Natural killer cell (primary cell): ENCODE results near the gene ABCC8. TPM values are rescaled to one million over a fixed set of nuclear protein-coding genes. Genes with fewer than 3 reads are reported as not detected.
A peak's percentile ranks its signal among the peaks of the same experiment; 100 is the strongest.

Source experiments
- ATAC-seq, 3 donors: fragments of 150-1000 bp in 2 of 3; fragments of 200-7000 bp in 1 of 3; cut with Tn5 transposase; 1 replicate in 1 of 3; 2 replicates in 2 of 3; pipeline ENCODE4 v1.10.0; 2021; ENCODE audit warnings: mild to moderate bottlenecking in 2 of 3, moderate library complexity in 2 of 3
- DNase-seq, 2 donors: peaks; one replicate each; pipeline versions ENCODE4 v3.0.0 to v3.0.0-alpha.2; 2013 to 2021; ENCODE audit warnings: mixed read lengths in 1 of 2
- H3K27ac ChIP-seq: one replicate; pipeline ENCODE4 v1.5.1; 2013; ENCODE audit warnings: mild to moderate bottlenecking, low read length
- H3K27me3 ChIP-seq: one replicate; pipeline ENCODE4 v1.6.1; 2013; ENCODE audit warnings: low read length; ENCODE audit not compliant: control insufficient read depth, insufficient read depth
- H3K36me3 ChIP-seq: one replicate; pipeline ENCODE4 v1.6.1; 2013; ENCODE audit warnings: low read length; ENCODE audit not compliant: control insufficient read depth, insufficient read depth
- H3K4me1 ChIP-seq: one replicate; pipeline ENCODE4 v1.6.1; 2013; ENCODE audit warnings: low read length; ENCODE audit not compliant: control insufficient read depth, insufficient read depth
- H3K4me3 ChIP-seq: one replicate; pipeline ENCODE4 v1.5.1; 2013; ENCODE audit warnings: low read length
- H3K9me3 ChIP-seq: one replicate; pipeline ENCODE4 v1.6.1; 2013; ENCODE audit warnings: low read length; ENCODE audit not compliant: control insufficient read depth, insufficient read depth
- H3K27ac Mint-ChIP-seq, 2 donors: one replicate each; pipeline ENCODE4 v1.8.0; 2022; ENCODE audit warnings: mild to moderate bottlenecking in 2 of 2, mixed read lengths in 2 of 2, moderate library complexity in 1 of 2
- H3K27me3 Mint-ChIP-seq, 2 donors: one replicate each; pipeline ENCODE4 v1.8.0; 2022; ENCODE audit warnings: low read depth in 2 of 2, mixed read lengths in 2 of 2
- H3K36me3 Mint-ChIP-seq: one replicate; pipeline ENCODE4 v1.8.0; 2022; ENCODE audit warnings: mixed read lengths
- H3K4me1 Mint-ChIP-seq, 2 donors: one replicate each; pipeline ENCODE4 v1.8.0; 2022; ENCODE audit warnings: mixed read lengths in 2 of 2
- H3K4me3 Mint-ChIP-seq: one replicate; pipeline ENCODE4 v1.8.0; 2022; ENCODE audit warnings: mild to moderate bottlenecking, moderate library complexity, mixed read lengths
- H3K9me3 Mint-ChIP-seq, 2 donors: one replicate each; pipeline ENCODE4 v1.8.0; 2022; ENCODE audit warnings: mixed read lengths in 2 of 2
- CTCF ChIP-seq: fragments of 200-600 bp; IDR thresholded peaks from one replicate; pipeline ENCODE4 v1.8.0; 2022; ENCODE audit warnings: antibody characterized with exemption
- WGBS: methylation state at CpG from one replicate; pipeline ENCODE4 v1.1.7; 2013; ENCODE audit warnings: missing lambda C conversion rate; ENCODE audit not compliant: insufficient coverage; 5-methylcytosine and 5-hydroxymethylcytosine counted together
- intact Hi-C: fragments of 100-400 bp; cut with micrococcal nuclease; formaldehyde crosslinking; loops from one replicate; pipeline ENCODE4 v1.14.2; 2022
- total RNA-seq, 4 donors: library from RNA; stranded (reverse); fragments of 120-200 nt in 1 of 4; gene quantifications; one replicate each; pipeline versions ENCODE4 v1.2.3 to v1.2.4, GENCODE V29; 2013 to 2022

The ABCC8 gene
- total RNA-seq, 3 donors from 2014 or later (not counting 1 experiment from before 2014, with no cell fraction given): not detected

GRCh38 chr11:17505146-17505545, 28.5 kb upstream of the ABCC8 start:
- Histone ChIP-seq H3K27ac (no peak overlapping the region), H3K27me3 (no peaks in the 10 kb centered on the region), H3K4me3 (no peak overlapping the region), H3K4me1 (no peaks in the 10 kb centered on the region), H3K9me3 (no peaks in the 10 kb centered on the region), H3K36me3 (no peaks in the 10 kb centered on the region)
- intact Hi-C loops: loop anchor here (10.0 kb wide), 1 partner anchor 560 kb away; no protein-coding TSS in a partner anchor
- no peak for DNase-seq
- WGBS: 91% methylated on average over 2 of the region's 4 CpGs
- H3K4me3 Mint-ChIP-seq: no peak overlapping the region
- H3K27ac Mint-ChIP-seq: no peak overlapping the region
- no peaks in the 10 kb centered on the region for H3K36me3 Mint-ChIP-seq
- H3K4me1 Mint-ChIP-seq: no peaks in the 10 kb centered on the region
- no peak for TF ChIP-seq CTCF
- H3K9me3 Mint-ChIP-seq: no peaks in the 10 kb centered on the region
- ATAC-seq: no peak
- no peaks in the 10 kb centered on the region for H3K27me3 Mint-ChIP-seq

GRCh38 chr11:17504330-17505107, 27.9 kb upstream of the ABCC8 start:
- Histone ChIP-seq H3K27ac (no peak overlapping the region), H3K36me3 (no peaks in the 10 kb centered on the region), H3K4me3 (no peak overlapping the region), H3K4me1 (no peaks in the 10 kb centered on the region), H3K27me3 (no peaks in the 10 kb centered on the region), H3K9me3 (no peaks in the 10 kb centered on the region)
- ATAC-seq (peak; percentile 55 to 85 (median 79)), DNase-seq (peak; percentile 61 to 82)
- H3K27me3 Mint-ChIP-seq: no peaks in the 10 kb centered on the region
- WGBS: 45% methylated on average over 9 of the region's 9 CpGs
- H3K4me1 Mint-ChIP-seq: no peaks in the 10 kb centered on the region
- peak; percentile 69 for TF ChIP-seq CTCF
- H3K27ac Mint-ChIP-seq: no peak overlapping the region
- intact Hi-C loops: loop anchor here (1.0 to 10.0 kb wide), 5 partner anchors 120 to 719 kb away; no protein-coding TSS in a partner anchor
- no peaks in the 10 kb centered on the region for H3K9me3 Mint-ChIP-seq
- no peaks in the 10 kb centered on the region for H3K36me3 Mint-ChIP-seq
- no peak overlapping the region for H3K4me3 Mint-ChIP-seq

GRCh38 chr11:17502630-17503029, 26.0 kb upstream of the ABCC8 start:
- Histone ChIP-seq H3K27ac (no peak overlapping the region), H3K27me3 (no peaks in the 10 kb centered on the region), H3K9me3 (no peaks in the 10 kb centered on the region), H3K4me3 (no peak overlapping the region), H3K36me3 (no peaks in the 10 kb centered on the region), H3K4me1 (no peaks in the 10 kb centered on the region)
- H3K9me3 Mint-ChIP-seq: no peaks in the 10 kb centered on the region
- TF ChIP-seq CTCF: no peak
- no peaks in the 10 kb centered on the region for H3K36me3 Mint-ChIP-seq
- no peaks in the 10 kb centered on the region for H3K4me1 Mint-ChIP-seq
- no peak overlapping the region for H3K27ac Mint-ChIP-seq
- ATAC-seq (no peak), DNase-seq (no peak)
- H3K27me3 Mint-ChIP-seq: no peaks in the 10 kb centered on the region
- WGBS: 74% methylated on average over 4 of the region's 4 CpGs
- intact Hi-C loops: loop anchor here (10.0 kb wide), 1 partner anchor 558 kb away; no protein-coding TSS in a partner anchor
- no peak overlapping the region for H3K4me3 Mint-ChIP-seq
